HG02840 (cell line): ENCODE measurements around the gene TCP10L.
"Not testable (repeated sequence)": the region's sequence is repeated elsewhere in the genome, so short reads cannot be mapped to it uniquely, and the experiment has no call there.

ENCODE experiments used
- ATAC-seq: cut with Tn5 transposase; IDR thresholded peaks from one replicate; pipeline ENCODE4 v1.9.1; 2021; ENCODE audit warnings: mild to moderate bottlenecking, moderate library complexity, moderate number of reproducible peaks; ENCODE audit not compliant: unreplicated experiment, low FRiP score

The TCP10L gene

DNA sequence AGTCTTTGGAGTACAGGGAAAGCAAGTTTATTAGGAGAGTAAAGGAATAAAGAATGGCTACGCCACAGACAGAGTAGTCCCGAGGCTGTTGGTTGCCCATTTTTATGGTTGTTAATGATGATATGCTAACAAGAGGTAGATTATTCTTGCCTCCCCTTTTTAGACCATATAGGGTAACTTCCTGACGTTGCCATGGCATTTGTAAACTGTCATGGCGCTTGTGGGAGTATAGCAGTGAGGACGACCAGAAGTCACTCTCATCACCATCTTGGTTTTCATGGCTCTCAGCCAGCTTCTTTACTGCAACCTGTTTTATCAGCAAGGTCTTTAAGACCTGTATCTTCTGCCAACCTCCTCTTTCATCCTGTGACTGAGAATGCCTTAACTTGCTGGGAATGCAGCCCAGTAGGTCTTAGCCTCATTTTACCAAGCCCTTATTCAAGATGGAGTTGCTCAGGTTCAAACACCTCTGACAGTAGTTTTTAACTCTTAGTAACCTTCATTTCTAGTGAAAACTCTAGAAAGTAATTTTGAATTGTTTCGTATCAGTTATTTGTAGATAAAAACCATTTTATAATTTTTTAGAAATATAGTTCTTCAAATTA is 26.2 kb downstream of the TCP10L start:
- ATAC-seq = no peak

DNA sequence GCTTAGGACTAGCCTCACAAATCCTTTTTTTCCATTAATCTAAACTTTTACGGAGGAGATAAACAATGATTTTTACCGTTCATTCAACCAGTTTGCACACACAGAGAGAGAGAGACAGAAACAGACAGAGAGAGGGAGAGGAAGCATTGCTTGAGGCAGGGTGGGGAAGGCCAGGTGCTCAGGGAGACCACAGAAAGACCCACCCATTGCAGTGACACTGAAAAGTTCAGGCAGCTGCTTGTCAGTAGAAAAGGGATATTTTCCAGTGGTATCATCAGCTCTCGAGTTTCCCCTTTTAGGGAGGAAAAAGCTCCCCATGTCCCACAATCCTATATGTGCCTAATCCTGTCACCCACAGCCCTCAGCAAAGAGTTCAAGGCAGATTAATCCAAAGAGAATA is 27.2 kb downstream of the TCP10L start:
- ATAC-seq = no peak

DNA sequence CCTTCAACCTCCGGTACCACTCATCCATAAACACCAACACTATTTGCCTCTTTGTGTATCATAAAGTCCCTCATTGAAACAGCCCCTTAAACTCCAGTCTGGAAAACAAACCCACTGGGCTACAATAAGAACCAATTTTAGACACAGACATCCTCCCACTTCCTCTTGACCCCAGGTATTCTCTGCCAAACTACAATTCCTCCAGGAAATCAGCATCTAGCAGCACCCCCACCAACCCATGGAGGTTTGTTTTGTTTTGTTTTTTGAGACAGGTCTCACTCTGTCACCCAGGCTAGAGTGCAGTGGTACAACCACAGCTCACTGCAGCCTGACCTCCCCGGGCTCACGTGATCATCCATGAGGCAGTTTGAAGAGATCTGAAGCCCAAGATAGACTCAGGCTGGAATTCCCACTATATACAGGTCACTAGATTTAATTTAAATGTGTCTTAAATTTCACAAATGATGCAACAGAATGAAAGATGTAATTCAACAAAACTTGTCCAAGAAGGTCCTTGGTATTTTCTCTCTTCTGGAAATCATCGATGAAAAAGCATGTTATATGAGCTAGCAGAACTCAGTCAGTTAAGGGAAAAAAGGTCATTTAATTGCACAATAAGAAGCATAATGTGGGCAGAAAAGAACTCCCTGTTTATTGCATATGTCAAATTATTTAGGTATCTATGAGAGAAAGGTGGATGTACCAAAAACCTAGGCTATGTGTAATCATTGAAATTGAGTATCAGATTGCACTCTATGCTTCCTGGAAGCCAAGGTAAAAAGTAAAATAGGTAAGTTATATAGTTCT is 30.3 kb downstream of the TCP10L start:
- no peak for ATAC-seq

DNA sequence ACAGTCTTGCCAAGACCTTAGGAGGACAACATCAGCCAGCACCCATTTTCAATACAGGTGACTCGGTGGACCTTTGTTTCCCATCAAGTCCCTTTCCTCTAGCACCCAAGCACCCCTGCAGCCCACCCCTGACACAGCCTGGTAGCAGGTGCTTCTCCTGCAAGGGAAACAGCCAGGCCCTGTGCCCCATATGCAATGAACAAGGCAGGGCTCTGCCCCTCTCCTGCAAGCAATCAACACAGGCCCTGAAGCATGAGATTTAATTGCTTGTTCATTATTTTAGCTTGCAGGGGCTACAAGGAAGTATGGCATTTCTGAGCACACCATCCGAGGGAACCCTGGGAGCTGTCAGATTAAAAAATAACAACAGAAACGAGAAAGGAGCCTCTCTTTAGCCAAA is 35.4 kb downstream of the TCP10L start:
- no peak for ATAC-seq

DNA sequence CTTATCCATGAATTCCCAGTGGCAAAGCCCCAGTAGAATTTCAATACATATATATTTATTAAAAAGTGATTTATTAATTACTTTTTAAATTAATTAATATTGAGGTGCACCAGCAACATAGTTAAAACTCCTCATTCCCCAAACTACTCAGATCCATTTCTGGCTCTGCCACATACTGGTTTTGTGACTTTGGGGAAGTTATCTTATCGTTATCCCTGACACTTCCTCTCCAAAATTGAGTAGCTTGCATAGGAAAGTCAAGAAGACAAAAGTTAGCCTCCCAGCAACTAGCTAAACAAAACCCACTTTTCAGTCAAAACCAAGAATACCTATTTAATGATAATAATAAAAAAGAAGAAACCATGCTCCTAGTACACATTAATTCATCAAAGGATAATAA is 35.9 kb downstream of the TCP10L start:
- ATAC-seq = no peak

DNA sequence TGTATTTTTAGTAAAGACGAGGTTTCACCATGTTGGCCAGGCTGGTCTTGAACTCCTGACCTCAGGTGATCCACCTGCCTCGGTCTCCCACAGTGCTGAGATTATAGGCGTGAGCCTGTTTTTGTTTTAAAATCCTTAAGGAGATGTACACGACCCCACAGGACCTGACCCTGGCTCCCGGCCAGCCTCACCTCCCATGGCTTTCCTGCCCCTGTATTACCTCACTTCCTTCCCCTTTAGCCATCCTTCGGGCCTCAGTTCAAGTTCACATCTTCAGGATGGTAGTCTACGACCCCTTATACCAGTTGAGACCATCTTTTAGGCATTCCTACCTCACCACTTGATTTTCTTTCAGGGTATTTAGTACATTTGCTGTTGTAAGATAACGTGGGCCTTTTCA is 36.3 kb downstream of the TCP10L start:
- ATAC-seq = no peak

DNA sequence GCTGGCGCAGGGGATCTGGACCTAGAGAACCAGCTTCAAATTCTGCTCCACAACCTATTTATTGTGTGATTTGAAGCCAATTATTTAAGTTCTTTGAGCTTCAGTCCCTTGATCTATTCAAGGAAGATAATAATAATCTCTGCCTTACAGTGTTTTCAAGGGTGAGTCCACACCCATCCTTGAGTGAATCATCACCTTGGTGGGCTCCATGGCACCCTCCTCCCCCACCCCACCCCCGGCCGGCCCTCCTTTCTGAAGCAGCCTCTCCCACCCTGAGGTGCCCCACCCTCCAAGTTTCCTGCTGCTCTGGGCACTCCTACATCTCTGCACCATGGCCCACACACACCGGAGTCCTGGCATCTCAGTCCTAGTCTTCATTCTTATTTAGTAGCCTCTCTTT is 38.3 kb downstream of the TCP10L start:
- no peak for ATAC-seq

DNA sequence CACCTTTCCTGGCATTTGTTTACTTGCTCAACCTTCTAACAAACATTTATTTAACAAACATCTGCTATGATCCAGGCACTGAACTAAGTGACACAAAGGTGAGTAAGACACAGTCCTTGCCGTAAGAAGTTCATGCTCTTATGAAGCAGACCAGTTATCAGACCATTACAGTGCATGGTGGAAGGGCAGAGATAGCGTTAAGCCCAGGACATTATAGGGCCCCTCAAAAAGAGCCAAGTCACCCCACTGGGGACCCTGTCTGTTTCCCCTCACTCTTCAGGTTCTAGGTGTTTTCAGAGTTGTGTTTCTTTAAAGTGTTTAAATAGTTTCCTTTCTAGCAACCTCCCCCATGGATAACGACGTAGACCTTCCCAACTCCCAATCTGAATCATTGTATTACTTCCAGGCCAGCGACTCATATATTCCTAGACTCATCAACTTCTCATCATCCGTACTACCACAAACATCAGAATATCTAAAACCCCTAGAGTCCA is 39.3 kb downstream of the TCP10L start:
- ATAC-seq = no peak

DNA sequence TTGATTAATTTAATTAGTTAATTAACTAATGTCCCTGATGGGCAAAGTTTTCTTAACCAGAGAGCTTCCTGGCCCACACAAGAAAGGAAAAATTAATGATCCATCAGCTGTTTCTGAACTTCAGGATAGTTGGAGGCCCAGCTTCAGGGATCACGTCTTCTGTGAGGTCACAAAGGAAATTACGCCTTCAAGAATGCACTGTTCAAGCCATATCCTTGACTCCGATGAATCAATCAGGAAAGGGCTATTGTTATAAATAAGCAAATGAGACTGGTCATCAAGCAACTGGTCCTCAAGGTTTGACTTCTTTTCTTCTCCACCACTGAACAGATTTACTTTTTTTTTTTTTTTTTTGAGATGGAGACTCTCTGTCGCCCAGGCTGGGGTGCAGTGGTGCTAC is 40.6 kb downstream of the TCP10L start:
- ATAC-seq = no peak

DNA sequence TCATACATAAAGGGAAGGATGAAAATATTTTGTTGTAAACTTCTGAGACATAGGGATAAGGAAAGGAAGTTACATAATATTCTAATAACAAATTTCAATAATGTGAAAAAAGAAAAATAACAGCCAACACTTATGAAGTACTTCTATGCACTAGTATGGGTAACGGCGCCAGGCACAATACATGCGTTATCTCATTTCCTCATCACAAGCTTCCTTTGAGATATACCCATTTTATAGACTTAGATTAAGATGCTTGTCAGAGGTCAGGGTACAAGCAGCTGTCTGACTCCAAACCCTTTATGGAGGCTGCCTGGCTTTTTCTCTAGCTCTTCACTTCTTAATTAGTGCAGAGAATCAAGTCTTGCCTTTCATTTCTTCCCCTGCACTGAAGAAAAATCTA is 41.3 kb downstream of the TCP10L start:
- ATAC-seq = no peak

DNA sequence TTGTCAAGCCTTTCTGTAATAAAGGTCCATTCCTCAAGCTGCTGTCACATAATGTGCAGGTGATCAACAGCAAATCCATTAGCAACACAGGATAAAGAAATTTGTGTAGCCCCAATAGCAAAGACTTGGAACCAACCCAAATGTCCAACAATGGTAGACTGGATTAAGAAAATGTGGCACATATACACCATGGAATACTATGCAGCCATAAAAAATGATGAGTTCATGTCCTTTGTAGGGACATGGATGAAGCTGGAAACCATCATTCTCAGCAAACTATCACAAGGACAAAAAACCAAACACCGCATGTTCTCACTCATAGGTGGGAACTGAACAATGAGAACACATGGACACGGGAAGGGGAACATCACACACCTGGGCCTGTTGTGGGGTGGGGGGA is 42.3 kb downstream of the TCP10L start:
- ATAC-seq = not testable (repeated sequence)

DNA sequence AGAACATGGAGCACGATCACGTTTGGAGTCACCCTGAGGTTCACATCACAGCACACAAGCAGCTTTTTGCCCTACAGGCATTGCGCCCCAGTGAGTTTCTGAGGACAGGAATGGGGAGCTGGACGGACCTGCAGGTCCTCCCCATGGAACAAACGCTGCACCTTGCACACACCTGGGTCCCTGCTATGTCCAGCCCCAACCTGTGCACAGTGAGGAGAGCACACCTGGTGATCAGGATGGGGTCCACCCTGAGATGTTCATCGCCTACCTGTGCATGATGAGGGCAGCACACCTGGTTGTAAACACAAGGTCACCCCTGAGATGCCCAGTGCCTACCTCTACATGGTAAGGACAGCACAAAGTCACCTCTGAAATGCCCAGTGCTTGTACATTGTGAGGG is 45.9 kb downstream of the TCP10L start:
- ATAC-seq = no peak

DNA sequence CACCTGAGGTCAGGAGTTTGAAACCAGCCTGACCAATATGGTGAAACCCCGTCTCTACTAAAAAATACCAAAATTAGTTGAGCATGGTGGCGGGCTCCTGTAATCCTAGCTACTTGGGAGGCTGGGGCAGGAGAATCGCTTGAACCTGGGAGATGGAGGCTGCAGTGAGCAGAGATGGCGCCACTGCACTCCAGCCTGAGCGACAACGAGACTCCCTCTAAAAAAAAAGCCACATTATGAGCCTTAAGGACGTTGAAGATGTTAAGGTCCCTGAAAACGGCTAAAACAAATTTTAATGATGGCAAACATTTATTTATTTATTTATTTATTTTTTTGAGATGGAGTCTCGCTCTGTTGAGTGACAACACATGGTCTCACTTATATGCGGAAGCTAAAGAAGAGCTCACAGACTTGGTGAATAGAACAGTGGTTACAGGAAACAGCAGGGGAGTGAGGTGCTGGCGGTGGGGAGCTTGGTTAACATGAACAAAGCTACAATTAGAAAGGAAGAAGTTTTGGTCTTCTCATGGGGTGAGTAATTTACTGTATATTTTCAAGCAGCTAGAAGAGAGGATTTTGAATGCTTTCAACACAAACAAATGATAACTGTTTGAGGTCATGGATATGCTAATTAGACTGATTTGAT is 47.1 kb downstream of the TCP10L start:
- ATAC-seq = no peak

DNA sequence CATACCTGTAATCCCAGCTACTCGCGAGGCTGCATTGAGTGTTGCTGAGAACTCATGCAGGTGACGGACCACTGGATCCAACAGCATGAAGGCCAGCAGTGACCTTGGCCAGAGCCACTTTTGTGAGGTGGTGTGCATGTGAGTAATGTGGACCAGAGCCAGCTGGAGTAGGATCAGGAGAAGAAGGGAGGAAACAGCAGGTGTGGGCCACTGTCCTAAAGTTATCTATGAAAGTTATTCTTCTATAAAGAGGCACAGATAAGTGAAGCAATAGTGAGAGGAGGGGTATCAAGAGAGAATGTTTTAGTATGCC is 47.8 kb downstream of the TCP10L start:
- no peak for ATAC-seq

DNA sequence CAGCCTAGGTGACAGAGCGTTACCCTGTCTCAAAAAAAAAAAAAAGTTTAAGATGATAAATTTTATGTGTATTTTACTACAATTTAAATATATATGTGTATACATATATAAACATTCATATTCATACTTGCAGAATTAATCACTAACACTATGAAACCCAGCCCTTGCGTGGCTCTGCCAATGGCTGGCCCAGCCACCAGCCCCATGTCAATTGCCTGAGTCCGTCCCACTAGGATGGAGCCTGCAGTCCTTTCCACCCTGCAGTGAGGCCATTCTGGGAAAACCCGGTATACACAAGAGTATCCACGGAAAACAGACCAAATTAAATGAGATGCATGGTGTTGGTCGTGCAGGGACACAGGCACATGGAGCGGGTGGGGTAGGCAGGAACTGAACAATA is 49.7 kb downstream of the TCP10L start:
- no peak for ATAC-seq

DNA sequence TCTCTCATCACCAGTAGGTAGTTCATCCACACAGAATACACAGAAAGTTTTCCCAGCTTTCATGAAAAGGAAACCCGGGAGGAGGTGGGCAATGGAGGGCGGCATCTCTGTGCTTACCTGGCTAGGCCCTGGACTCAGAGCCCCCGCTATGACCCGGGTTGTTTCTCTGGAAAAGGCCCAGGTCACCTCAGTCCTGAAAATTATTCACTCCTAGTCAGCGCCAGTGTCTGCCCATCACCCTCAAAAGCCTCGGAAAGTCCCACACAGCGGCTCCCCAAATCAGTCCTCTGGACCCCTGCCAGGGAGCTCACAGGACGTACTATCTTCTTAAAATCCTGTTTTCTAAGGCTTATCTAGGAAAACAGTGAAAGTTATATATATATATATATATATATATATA is 51.2 kb downstream of the TCP10L start:
- ATAC-seq = no peak

DNA sequence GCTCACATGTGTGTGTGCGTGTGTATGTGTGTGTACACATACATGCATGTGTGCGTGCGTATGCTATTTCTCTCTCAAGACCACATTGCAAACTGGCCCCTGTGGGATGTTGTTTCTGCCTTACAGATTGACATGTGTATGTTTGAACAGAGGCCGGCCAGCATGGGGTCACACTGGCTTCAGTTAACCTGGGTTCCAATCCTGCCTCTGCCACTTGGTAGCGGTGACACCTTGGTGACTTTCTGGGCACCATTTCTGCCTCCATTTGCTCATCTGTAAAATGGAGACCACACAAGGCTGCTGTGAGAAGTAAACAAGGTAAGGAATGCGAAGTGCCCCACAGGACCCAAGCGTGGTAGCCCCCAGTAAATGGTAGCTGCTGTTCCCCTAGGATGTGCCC is 51.7 kb downstream of the TCP10L start:
- ATAC-seq = no peak

DNA sequence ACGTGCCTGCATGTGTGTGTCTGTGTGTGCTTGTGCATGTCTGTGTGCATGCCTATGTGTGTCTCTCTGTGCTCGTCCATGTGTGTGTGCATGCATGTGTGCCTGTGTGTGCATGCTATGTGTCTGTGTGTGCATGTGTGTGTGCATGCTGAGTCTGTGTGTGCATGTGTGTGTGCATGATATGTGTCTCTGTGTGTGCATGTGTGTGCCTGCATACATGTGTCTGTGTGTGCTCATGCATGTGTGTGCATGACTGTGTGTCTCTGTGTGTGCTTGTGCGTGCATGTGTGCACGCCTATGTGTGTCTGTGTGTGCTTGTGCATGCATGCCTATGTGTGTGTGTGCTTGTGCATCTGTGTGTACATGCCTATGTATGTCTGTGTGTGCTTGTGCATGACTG is 52.3 kb downstream of the TCP10L start:
- ATAC-seq = no peak

DNA sequence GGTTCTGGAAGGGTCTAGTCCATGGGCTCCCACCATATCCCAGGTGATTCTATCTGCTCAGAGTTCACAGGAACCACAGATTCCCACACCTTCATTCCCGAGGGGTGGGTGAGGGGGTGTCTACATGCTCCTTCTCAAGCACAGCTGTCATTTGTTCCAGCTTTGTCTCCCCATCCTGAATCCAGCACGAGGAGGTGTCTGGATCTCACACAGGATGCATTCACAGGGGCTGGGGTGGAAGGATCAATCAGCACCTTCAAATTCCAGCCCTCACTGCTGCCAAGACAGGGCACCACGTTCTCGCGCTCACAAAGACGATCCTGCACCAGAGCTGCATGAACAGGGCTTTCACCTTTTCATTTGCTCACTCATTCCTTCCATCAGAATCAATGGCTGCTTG is 52.7 kb downstream of the TCP10L start:
- no peak for ATAC-seq

DNA sequence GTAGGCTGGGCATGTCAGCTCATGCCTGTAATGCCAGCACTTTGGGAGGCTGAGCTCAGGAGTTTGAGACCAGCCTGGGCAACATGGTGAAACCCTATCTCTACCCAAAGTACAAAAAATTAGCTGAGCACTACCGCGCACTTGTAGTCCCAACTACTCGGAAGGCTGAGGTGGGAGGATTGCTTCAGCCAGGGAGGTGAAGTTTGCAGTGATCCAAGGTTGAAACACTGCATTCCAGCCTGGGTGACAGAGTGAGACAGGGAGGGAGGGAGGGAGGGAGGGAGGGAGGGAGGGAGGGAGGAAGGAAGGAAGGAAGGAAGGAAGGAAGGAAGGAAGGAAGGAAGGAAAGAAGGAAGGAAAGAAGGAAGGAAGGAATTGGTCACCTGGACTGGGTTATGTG is 53.8 kb downstream of the TCP10L start:
- ATAC-seq = not testable (repeated sequence)

DNA sequence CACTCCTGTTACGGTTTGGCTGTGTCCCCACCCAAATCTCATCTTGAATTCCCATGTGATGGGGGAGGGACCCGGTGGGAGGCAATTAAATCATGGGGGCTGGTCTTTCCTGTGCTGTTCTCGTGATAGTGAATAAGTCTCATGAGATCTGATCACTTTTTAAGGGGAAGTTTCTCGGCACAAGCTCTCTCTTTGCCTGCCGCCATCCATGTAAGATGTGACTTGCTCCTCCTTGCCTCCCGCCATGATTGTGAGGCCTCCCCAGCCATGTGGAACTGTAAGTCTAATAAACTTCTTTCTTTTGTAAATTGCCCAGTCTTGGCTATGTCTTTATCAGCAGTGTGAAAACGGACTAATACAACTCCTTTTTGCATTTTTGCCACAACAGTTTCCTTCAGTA is 54.5 kb downstream of the TCP10L start:
- not testable (repeated sequence) for ATAC-seq

DNA sequence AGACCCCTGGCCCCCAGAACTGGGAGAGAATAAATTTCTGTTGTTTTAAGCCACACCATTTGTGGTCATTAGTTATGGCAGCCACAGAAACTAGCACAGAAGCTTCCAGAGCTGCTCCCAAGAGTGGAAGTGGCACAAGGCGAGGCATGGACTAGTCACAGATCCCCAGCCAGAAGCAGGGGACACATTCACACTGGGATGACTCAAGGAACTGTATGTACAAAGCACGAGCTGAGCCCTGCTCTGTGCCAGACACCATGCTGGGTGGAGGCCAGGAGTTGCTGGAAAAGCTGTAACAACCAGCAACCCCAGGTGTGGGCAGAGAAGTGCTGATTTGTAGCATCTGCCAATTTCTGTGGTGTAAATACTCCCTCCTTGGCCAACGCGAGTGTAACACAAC is 55.6 kb downstream of the TCP10L start:
- ATAC-seq = no peak
